Testis (tissue), 2 donors: ENCODE results near the gene GGT5.

ENCODE experiments used
- POLR2A ChIP-seq: fragments of 450-650 bp; IDR thresholded peaks from one replicate; pipeline ENCODE4 v1.6.1; 2017; ENCODE audit warnings: antibody characterized with exemption, mild to moderate bottlenecking, moderate library complexity
- TF ChIP-seq, protein P1 (sequence below), 3 experiments: fragments of 450-650 bp in 2 of 3; fragments of 200-600 bp in 1 of 3; sonication (generic) in 1 of 3; IDR thresholded peaks; one replicate each; pipeline ENCODE4 v1.5.1; 2016 to 2019; ENCODE audit warnings: antibody characterized with exemption in 3 of 3, mild to moderate bottlenecking in 2 of 3, moderate library complexity in 1 of 3

DNA sequence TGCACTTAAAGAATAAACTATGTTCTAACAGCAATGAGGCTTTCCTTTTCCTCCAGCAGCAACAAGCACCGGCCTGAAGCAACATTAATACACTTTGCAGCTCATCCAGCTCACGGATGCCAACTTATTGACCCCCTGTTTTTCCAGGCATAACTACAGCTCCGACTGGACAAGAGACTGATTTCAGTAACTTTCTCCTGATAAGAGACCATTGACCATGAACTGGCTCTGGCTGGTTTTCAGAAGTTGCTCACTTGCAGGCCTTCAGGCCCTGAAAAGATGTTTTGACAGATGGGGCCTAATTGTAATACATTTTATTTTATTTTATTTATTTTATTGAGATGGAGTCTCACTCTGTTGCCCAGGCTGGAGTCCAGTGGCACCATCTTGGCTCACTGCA, 27.5 kb downstream of the GGT5 start:
- TF ChIP-seq POLR2A, result no peak
- TF ChIP-seq, protein P1, sequence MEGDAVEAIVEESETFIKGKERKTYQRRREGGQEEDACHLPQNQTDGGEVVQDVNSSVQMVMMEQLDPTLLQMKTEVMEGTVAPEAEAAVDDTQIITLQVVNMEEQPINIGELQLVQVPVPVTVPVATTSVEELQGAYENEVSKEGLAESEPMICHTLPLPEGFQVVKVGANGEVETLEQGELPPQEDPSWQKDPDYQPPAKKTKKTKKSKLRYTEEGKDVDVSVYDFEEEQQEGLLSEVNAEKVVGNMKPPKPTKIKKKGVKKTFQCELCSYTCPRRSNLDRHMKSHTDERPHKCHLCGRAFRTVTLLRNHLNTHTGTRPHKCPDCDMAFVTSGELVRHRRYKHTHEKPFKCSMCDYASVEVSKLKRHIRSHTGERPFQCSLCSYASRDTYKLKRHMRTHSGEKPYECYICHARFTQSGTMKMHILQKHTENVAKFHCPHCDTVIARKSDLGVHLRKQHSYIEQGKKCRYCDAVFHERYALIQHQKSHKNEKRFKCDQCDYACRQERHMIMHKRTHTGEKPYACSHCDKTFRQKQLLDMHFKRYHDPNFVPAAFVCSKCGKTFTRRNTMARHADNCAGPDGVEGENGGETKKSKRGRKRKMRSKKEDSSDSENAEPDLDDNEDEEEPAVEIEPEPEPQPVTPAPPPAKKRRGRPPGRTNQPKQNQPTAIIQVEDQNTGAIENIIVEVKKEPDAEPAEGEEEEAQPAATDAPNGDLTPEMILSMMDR (IDR thresholded peaks at IDR 0.05), result no peak
